Lower lobe of right lung (tissue), 2 donors: ENCODE measurements around the gene LRP1B. TPM values are rescaled to one million over a fixed set of nuclear protein-coding genes. Genes with fewer than 3 reads are reported as not detected.

Experiments
- ATAC-seq, 2 donors: fragments of 200-7000 bp; cut with Tn5 transposase; one replicate each; pipeline ENCODE4 v1.9.1; 2020 to 2022; ENCODE audit warnings: mild to moderate bottlenecking in 2 of 2, moderate library complexity in 2 of 2
- DNase-seq: peaks from one replicate; pipeline ENCODE4 v3.0.0-alpha.2; 2020
- H3K27ac ChIP-seq: fragments of 200-600 bp; one replicate; pipeline ENCODE4 v1.8.0; 2022
- H3K27me3 ChIP-seq: fragments of 200-600 bp; one replicate; pipeline ENCODE4 v1.8.0; 2022; ENCODE audit warnings: low read depth
- H3K36me3 ChIP-seq: fragments of 200-600 bp; one replicate; pipeline ENCODE4 v1.8.0; 2022; ENCODE audit warnings: mild to moderate bottlenecking
- H3K4me1 ChIP-seq: fragments of 200-600 bp; one replicate; pipeline ENCODE4 v1.8.0; 2022
- H3K4me3 ChIP-seq: fragments of 200-600 bp; one replicate; pipeline ENCODE4 v1.8.0; 2022; ENCODE audit warnings: mild to moderate bottlenecking
- H3K9me3 ChIP-seq: fragments of 200-600 bp; one replicate; pipeline ENCODE4 v1.8.0; 2022
- intact Hi-C: fragments of 100-400 bp; cut with DNase I; formaldehyde crosslinking; loops from one replicate; pipeline ENCODE4 v1.11.0; 2022
- total RNA-seq: library from RNA; stranded (reverse); fragmentation: NEBNext Ultra II Directional; extraction: Animal tissue kit (Norgen Biotek cat#: 25700); gene quantifications from one replicate; pipeline ENCODE4 v1.2.1, GENCODE V29; 2021
- TF ChIP-seq, protein P1 (sequence below): fragments of 200-600 bp; IDR thresholded peaks from one replicate; pipeline ENCODE4 v1.8.0; 2022; ENCODE audit warnings: antibody characterized with exemption, mild to moderate bottlenecking
- donor health status: DM: no; HTN: yes; CAD: no; lungs with severe emphysema.

The LRP1B gene
- total RNA-seq, 1 donor from 2014 or later: 0.09 TPM

DNA sequence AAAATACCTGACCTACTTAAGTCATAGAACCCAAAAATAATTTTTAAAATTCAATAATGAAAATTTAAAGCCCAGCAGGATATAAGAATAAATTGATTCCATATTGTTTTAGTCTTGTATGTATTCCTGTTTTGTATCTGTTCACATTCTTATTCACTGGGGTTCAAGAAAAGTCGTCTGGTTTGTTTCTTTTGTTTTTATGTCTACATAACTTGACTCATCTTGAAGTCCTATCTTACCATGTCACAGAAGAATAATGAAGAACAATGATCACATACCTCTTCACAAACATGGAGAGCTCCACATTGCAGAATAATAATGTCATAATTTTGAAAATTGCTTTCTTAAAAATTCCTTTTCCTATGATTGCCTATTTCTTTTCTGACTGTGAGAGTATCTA lies 43.4 kb upstream of the LRP1B start:
- intact Hi-C loops: no loop called here
- Histone ChIP-seq H3K27me3 (no peaks in the 10 kb centered on the region), H3K27ac (no peak overlapping the region), H3K36me3 (no peaks in the 10 kb centered on the region), H3K9me3 (no peaks in the 10 kb centered on the region), H3K4me3 (no peak overlapping the region), H3K4me1 (no peaks in the 10 kb centered on the region)
- TF ChIP-seq, protein P1, sequence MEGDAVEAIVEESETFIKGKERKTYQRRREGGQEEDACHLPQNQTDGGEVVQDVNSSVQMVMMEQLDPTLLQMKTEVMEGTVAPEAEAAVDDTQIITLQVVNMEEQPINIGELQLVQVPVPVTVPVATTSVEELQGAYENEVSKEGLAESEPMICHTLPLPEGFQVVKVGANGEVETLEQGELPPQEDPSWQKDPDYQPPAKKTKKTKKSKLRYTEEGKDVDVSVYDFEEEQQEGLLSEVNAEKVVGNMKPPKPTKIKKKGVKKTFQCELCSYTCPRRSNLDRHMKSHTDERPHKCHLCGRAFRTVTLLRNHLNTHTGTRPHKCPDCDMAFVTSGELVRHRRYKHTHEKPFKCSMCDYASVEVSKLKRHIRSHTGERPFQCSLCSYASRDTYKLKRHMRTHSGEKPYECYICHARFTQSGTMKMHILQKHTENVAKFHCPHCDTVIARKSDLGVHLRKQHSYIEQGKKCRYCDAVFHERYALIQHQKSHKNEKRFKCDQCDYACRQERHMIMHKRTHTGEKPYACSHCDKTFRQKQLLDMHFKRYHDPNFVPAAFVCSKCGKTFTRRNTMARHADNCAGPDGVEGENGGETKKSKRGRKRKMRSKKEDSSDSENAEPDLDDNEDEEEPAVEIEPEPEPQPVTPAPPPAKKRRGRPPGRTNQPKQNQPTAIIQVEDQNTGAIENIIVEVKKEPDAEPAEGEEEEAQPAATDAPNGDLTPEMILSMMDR: no peak
- ATAC-seq: no peak
- DNase-seq: no peak

DNA sequence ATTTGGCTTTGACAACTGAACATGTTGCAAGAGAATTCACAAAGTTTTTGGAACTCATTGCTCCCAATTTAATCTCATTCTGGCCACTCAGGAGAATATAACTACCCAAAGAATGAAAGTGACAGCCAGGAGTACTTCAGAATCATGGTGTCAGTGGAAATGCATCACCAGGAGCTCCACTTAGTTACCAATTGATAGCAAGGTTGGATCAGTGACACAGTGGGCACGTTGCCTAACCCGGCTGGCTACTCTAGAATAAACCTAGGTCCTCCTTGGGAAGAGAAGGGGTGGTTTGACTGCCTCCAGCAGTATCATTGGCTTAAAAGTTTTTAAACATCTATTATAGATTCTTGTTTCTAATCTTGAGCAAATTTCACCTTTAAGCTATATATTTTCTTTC lies 40.0 kb upstream of the LRP1B start:
- H3K27me3 ChIP-seq: no peaks in the 10 kb centered on the region
- intact Hi-C loops: no loop called here
- H3K4me1 ChIP-seq: no peaks in the 10 kb centered on the region
- TF ChIP-seq, protein P1: no peak
- no peaks in the 10 kb centered on the region for H3K9me3 ChIP-seq
- H3K4me3 ChIP-seq: no peak overlapping the region
- ATAC-seq (no peak), DNase-seq (no peak)
- H3K36me3 ChIP-seq: no peaks in the 10 kb centered on the region
- H3K27ac ChIP-seq: no peak overlapping the region

DNA sequence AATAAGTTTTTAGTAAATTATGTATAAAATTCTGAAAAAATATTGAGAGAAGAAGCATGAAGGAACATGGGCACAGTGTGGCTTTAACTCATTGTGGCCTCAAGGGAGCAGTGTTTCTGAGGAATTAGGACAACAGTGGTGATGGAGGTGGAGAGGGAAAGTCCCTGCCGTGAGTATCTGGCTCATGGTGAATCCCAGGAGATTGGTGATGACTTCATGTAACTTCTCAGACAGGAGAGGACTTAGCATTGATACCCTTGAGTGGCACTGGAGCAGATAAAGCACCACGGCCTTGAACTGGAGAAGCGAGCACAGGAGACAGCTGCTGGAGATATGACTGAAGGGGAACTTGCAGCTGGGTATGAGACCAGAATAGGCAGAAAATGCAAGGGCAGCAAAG lies 35.0 kb upstream of the LRP1B start:
- no peaks in the 10 kb centered on the region for H3K27me3 ChIP-seq
- H3K4me1 ChIP-seq: no peaks in the 10 kb centered on the region
- ATAC-seq (no peak), DNase-seq (no peak)
- H3K4me3 ChIP-seq: no peak overlapping the region
- no peaks in the 10 kb centered on the region for H3K36me3 ChIP-seq
- H3K27ac ChIP-seq: no peak overlapping the region
- TF ChIP-seq, protein P1: peak; percentile 8
- intact Hi-C loops: no loop called here
- no peaks in the 10 kb centered on the region for H3K9me3 ChIP-seq

DNA sequence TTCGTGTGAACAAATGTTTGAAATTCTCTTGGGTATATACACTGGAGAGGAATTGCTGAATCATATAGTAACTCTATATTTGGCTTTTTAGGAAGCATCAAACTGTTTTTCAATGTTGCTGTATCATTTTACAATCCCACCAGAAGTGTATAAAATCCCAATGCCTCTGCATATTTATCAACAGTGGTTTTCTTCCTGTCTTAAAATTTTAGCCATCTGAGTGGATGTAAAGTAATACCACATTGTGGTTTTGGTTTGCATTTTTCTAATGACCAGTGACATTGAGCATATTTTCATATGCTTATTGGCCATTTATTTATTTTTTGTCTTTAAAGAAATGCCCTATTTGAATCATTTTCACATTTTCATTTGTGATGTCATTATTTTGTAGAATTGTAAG lies 22.8 kb upstream of the LRP1B start:
- Histone ChIP-seq H3K4me1 (no peaks in the 10 kb centered on the region), H3K27me3 (no peaks in the 10 kb centered on the region), H3K36me3 (no peaks in the 10 kb centered on the region), H3K27ac (no peak overlapping the region), H3K4me3 (no peak overlapping the region), H3K9me3 (no peaks in the 10 kb centered on the region)
- intact Hi-C loops: no loop called here
- TF ChIP-seq, protein P1: no peak
- no peak for DNase-seq
- ATAC-seq: no peak

DNA sequence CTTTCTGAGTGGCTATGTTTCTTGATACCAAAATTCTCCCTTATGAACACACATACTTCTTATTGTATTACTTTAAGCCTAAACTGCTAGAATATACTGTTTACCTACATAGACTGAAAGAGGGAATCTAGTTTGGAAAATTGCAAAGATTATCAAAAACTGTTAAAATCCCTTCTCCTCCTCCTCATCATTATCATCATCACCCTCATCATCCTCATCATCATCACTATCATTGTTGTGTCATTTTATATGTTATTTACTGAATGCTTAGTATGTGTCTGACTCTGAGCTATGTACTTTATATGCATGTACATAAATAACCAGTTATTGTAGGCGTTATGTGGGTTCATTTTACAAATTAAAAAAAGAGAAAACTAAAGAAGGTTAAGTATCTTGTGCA lies 19.6 kb upstream of the LRP1B start:
- H3K4me3 ChIP-seq: no peak overlapping the region
- H3K36me3 ChIP-seq: no peaks in the 10 kb centered on the region
- intact Hi-C loops: no loop called here
- ATAC-seq: no peak
- DNase-seq: no peak
- no peaks in the 10 kb centered on the region for H3K27me3 ChIP-seq
- H3K9me3 ChIP-seq: no peaks in the 10 kb centered on the region
- H3K27ac ChIP-seq: no peak overlapping the region
- no peaks in the 10 kb centered on the region for H3K4me1 ChIP-seq
- TF ChIP-seq, protein P1: no peak

DNA sequence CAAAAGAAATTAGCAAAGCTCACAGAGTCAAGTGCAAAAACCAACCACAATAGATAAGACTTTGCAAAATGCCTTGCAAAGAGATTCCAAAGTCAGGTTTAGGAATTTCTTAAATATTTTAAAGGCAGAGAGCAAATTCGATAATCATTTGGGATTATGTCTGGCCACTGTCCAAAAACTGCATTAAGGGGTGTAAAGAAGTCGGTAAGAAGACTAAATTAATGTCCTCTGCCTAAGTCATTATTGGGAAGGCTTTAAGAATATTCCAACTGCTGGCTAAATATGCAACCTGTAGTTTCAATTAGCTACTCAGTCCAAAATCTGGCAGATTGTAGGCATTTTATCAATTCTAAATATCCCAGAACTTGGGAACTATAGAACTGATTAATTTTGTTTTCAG lies 13.7 kb upstream of the LRP1B start:
- no peaks in the 10 kb centered on the region for H3K9me3 ChIP-seq
- DNase-seq (no peak), ATAC-seq (no peak)
- no peaks in the 10 kb centered on the region for H3K4me1 ChIP-seq
- no peaks in the 10 kb centered on the region for H3K36me3 ChIP-seq
- H3K27me3 ChIP-seq: no peaks in the 10 kb centered on the region
- intact Hi-C loops: no loop called here
- H3K27ac ChIP-seq: no peak overlapping the region
- TF ChIP-seq, protein P1: no peak
- no peak overlapping the region for H3K4me3 ChIP-seq
